KBM-7 (cell line): ENCODE data around the gene LSM11.
"Not testable (repeated sequence)": the region's sequence is repeated elsewhere in the genome, so short reads cannot be mapped to it uniquely, and the experiment has no call there.

ENCODE experiments used
- DNase-seq: peaks from one replicate; pipeline ENCODE4 v3.0.0-alpha.2; 2015
- in situ Hi-C: fragments of 300-500 bp; cut with MboI; formaldehyde crosslinking; loops from 2 replicates; pipeline ENCODE4 v1.14.3; 2020; ENCODE audit warnings: low sequenced_read_pairs, low pct_unique_long_range_greater_than_20kb, mixed read lengths

Gene LSM11

DNA sequence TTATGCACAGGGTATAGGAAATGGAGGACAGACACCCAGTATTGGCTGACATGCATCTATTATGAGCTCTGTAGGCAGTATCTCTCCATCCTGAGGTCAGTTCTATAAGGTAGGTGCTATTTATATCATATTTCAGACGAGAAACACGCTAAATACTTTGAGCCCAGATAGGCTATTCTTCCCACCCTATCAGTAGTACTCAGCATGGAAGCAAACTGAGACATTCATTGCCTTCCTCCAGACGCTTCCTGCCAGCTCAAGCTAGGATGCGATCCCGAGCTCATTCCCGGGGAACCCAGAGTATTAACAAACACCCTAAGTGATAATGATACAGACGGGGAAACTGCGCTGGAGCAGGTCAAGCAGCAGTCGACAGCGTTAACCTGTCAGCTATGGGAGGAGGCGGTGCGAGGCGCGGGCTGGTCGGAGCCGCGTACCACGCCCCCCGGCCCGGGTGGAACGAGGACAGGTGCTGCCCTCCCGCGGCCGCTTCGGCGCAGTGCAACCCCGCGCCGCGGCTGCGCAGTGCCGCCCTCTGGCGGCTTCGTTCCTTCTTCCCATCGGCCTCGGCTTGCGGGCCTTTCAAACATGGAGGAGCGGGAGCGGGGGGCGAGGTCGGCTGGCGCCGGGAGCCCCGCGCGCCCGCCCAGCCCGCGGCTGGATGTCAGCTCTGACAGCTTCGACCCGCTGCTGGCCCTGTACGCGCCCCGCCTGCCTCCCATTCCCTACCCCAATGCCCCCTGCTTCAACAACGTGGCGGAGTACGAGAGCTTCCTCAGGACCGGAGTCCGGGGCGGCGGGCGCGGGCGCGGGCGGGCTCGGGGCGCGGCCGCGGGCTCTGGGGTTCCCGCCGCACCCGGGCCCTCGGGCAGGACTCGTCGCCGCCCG lies at the start of gene LSM11:
Gene LSM11 (plus strand): TSS at position 550 of the 888 bp plus-strand sequence. CDS start 39 bp downstream, at position 589.
- DNase-seq = peak; percentile 97
- in situ Hi-C loops = no loop called here

DNA sequence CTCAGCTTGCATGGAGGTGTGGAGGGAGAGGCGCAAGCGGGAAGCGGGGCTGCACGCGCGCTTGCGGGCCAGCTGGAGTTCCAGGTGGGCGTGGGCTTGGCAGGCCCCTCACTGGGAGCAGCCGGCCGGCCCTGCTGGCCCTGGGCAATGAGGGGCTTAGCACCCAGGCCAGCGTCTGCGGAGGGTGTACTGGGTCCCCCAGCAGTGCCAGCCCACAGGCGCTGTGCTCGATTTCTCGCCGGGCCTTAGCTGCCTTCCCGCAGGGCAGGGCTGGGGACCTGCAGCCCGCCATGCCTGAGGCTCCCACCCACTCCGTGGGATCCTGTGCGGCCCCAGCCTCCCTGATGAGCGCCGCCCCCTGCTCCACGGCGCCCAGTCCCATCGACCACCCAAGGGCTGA lies 49.7 kb upstream of the LSM11 start:
- DNase-seq, in situ Hi-C loops: not testable (repeated sequence)

- in situ Hi-C loops = not testable (repeated sequence)
Measured at GRCh38 chr5:157696154-157696553, 47.4 kb upstream of the LSM11 start.

GRCh38 chr5:157698674-157699073 lies 44.8 kb upstream of the LSM11 start:
- in situ Hi-C loops = not testable (repeated sequence)

More at GRCh38 chr5:157696154-157696553, 47.4 kb upstream of the LSM11 start:
- not testable (repeated sequence) for DNase-seq

GRCh38 chr5:157703736-157704135 lies 39.8 kb upstream of the LSM11 start:
- no peak for DNase-seq
- in situ Hi-C loops = no loop called here

More at GRCh38 chr5:157698674-157699073, 44.8 kb upstream of the LSM11 start:
- DNase-seq = not testable (repeated sequence)

GRCh38 chr5:157708866-157709265 lies 34.6 kb upstream of the LSM11 start:
- DNase-seq = no peak
- in situ Hi-C loops = no loop called here

- in situ Hi-C loops = no loop called here
- DNase-seq = no peak
Measured at GRCh38 chr5:157709346-157709745, 34.2 kb upstream of the LSM11 start.

GRCh38 chr5:157710431-157710830 lies 33.1 kb upstream of the LSM11 start:
- DNase-seq = no peak
- in situ Hi-C loops = no loop called here

GRCh38 chr5:157710882-157711281 lies 32.6 kb upstream of the LSM11 start:
- in situ Hi-C loops = no loop called here

GRCh38 chr5:157713830-157714595 lies 29.5 kb upstream of the LSM11 start:
- DNase-seq = no peak
- in situ Hi-C loops = no loop called here

More at GRCh38 chr5:157710882-157711281, 32.6 kb upstream of the LSM11 start:
- no peak for DNase-seq

- in situ Hi-C loops = no loop called here
- DNase-seq = no peak
Measured at GRCh38 chr5:157714596-157714864, 29.0 kb upstream of the LSM11 start.

- in situ Hi-C loops = no loop called here
- peak; percentile 66 for DNase-seq
Measured at GRCh38 chr5:157718519-157718918, 25.0 kb upstream of the LSM11 start.

DNA sequence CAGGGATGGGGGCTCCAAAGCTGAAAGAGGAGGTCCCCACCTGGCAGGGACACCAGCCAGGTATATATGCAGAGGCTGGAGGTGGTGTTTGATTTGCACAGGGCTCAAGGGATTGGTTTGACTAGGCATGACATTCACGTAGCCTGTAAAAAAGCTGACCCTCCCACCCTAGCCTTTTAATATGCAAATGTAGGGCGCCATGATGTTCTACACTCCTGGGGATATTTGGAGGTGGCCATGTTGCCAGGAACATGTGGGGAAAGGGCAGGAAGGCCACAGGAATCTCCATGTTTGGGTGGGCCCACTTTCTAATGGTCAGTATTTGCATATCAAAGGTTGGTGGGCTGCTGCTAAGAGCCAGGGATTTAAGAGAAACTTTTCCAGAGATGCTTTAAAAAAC lies 24.3 kb upstream of the LSM11 start:
- in situ Hi-C loops = no loop called here
- DNase-seq = no peak

DNA sequence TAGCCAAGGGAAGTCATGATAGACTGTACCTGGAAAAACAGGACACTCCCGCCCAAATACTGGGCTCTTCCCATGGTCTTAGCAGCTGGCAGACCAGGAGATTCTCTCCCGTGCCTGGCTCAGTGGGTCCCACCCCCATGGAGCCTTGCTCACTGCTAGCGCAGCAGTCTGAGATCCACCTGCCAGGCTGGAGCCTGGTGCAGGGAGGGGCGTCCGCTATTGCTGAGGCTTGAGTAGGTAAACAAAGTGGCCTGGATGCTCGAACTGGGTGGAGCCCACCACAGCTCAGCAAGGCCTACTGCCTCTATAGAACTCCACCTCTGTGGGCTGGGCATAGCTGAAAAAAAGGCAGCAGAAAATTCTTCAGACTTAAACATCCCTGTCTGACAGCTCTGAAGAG lies 22.4 kb upstream of the LSM11 start:
- DNase-seq = no peak
- in situ Hi-C loops = no loop called here

GRCh38 chr5:157722895-157723294 lies 20.6 kb upstream of the LSM11 start:
- in situ Hi-C loops, DNase-seq: not testable (repeated sequence)

- in situ Hi-C loops, DNase-seq: not testable (repeated sequence)
Measured at GRCh38 chr5:157726607-157727006, 16.9 kb upstream of the LSM11 start.

DNA sequence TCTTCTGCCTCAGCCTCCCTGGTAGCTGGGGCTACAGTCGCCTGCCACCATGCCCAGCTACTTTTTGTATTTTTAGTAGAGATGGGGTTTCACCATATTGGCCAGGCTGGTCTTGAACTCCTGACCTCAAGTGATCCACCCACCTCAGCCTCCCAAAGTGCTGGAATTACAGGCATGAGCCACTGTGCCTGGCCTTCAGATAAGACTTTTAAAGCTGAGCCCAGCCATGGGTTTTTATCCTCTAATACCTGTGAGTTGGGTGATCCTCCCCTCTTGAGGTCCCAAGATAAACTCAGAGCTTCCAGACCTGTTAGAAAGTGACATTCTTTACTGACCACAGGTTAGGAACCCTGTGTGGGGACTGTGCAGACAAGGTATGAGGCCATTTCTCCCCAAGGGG lies 15.7 kb upstream of the LSM11 start:
- in situ Hi-C loops, DNase-seq: not testable (repeated sequence)

DNA sequence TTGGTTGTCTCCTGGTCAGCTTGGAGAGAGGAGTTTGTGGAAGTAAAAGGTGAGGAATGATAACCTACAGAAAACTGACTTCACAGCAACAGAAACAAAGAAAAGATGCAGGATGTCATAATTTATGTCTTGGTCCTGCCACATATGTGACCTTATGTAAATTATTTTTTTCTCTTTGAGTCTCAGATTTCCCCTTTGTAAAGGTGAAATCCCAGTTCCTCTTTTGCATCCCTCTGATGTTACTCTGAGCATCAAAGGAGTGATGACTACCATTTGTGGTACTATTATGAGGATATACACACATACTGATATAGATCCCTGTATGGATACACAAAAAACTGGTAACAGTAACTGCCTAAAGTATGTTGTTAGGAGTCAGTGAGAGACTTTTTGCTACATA lies 13.7 kb upstream of the LSM11 start:
- no peak for DNase-seq
- in situ Hi-C loops = no loop called here

DNA sequence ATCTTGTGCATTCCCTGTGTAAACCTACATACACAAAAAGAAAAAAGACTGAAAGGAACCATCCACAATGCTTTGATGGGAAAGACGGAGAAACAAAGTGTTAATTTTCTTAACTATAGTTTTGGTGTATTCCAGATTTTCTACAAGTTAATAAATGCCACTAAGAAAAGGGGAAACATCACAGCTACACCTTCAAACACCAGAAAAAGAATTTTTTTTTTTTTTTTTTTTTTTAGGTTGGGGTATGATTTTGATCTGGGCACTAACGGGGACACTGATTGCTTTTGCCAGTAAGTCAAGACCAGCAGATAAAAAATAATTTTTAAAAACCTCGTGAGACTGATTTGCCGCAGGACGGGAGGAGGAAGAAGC lies 12.6 kb upstream of the LSM11 start:
- no peak for DNase-seq
- in situ Hi-C loops = no loop called here
